Measurements from ENCODE around the gene FXYD5.

DNA sequence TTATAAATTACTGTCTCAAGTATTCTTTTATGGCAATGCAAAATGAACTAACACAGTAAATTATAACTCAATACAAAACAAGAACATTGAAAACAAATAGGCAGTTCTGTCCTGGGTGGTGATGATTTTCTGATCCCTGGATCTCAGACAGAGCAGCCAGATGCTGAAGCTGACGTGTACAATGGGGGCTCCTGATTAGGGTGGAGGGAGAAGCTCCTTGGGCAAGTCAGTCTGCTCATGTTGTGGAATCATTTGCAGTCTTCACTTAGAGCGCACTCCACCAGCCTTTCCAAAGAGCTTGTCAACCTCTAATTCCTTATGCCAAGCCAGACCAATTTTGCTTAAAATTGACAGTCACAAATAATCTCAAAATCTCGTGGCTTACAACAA is 21.6 kb downstream of the FXYD5 start:
- TF ChIP-seq, protein P1, sequence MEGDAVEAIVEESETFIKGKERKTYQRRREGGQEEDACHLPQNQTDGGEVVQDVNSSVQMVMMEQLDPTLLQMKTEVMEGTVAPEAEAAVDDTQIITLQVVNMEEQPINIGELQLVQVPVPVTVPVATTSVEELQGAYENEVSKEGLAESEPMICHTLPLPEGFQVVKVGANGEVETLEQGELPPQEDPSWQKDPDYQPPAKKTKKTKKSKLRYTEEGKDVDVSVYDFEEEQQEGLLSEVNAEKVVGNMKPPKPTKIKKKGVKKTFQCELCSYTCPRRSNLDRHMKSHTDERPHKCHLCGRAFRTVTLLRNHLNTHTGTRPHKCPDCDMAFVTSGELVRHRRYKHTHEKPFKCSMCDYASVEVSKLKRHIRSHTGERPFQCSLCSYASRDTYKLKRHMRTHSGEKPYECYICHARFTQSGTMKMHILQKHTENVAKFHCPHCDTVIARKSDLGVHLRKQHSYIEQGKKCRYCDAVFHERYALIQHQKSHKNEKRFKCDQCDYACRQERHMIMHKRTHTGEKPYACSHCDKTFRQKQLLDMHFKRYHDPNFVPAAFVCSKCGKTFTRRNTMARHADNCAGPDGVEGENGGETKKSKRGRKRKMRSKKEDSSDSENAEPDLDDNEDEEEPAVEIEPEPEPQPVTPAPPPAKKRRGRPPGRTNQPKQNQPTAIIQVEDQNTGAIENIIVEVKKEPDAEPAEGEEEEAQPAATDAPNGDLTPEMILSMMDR (conservative IDR thresholded peaks at IDR 0.05; ENCODE audit: low read length): no peak
- TF ChIP-seq EZH2phosphoT487 (IDR thresholded peaks at IDR 0.05; ENCODE audit: borderline replicate concordance): no peak

Measured in Loucy (cell line).